Retinal pigment epithelial cell (primary cell): ENCODE measurements around the gene DCC.

Experiments used
- DNase-seq: peaks from one replicate; pipeline ENCODE4 v3.0.0-alpha.2; 2010; ENCODE audit warnings: low read depth
- H3K4me3 ChIP-seq: 2 replicates; pipeline ENCODE4 v1.5.1; 2011; ENCODE audit warnings: mild to moderate bottlenecking, low read length, control low read depth, moderate library complexity
- CTCF ChIP-seq: conservative IDR thresholded peaks from 2 replicates; pipeline ENCODE4 v1.5.1; 2011; ENCODE audit warnings: low read depth, low read length, control low read depth, inconsistent platforms

DCC gene

GRCh38 chr18:52657043-52657805 is 317.2 kb downstream of the DCC start:
- DNase-seq, result no peak

GRCh38 chr18:52667463-52668065 is 327.6 kb downstream of the DCC start:
- no peak for TF ChIP-seq CTCF
- no peak for DNase-seq
- no peak overlapping the region for H3K4me3 ChIP-seq

More at GRCh38 chr18:52657043-52657805, 317.2 kb downstream of the DCC start:
- TF ChIP-seq CTCF, result no peak
- H3K4me3 ChIP-seq, result no peak overlapping the region

GRCh38 chr18:52670896-52671295 is 330.9 kb downstream of the DCC start:
- DNase-seq, result no peak
- no peak overlapping the region for H3K4me3 ChIP-seq
- peak; percentile 49 for TF ChIP-seq CTCF

- DNase-seq, result no peak
- no peak overlapping the region for H3K4me3 ChIP-seq
- no peak for TF ChIP-seq CTCF
Measured at GRCh38 chr18:52678034-52678433, 338.0 kb downstream of the DCC start.

- TF ChIP-seq CTCF, result no peak
- H3K4me3 ChIP-seq, result no peak overlapping the region
- DNase-seq, result no peak
Measured at GRCh38 chr18:52678551-52678950, 338.6 kb downstream of the DCC start.

- no peak for DNase-seq
Measured at GRCh38 chr18:52679354-52679753, 339.4 kb downstream of the DCC start.

More at GRCh38 chr18:52679354-52679753, 339.4 kb downstream of the DCC start:
- H3K4me3 ChIP-seq, result no peak overlapping the region
- TF ChIP-seq CTCF, result no peak
